ENCODE results near the gene SEC24D.

DNA sequence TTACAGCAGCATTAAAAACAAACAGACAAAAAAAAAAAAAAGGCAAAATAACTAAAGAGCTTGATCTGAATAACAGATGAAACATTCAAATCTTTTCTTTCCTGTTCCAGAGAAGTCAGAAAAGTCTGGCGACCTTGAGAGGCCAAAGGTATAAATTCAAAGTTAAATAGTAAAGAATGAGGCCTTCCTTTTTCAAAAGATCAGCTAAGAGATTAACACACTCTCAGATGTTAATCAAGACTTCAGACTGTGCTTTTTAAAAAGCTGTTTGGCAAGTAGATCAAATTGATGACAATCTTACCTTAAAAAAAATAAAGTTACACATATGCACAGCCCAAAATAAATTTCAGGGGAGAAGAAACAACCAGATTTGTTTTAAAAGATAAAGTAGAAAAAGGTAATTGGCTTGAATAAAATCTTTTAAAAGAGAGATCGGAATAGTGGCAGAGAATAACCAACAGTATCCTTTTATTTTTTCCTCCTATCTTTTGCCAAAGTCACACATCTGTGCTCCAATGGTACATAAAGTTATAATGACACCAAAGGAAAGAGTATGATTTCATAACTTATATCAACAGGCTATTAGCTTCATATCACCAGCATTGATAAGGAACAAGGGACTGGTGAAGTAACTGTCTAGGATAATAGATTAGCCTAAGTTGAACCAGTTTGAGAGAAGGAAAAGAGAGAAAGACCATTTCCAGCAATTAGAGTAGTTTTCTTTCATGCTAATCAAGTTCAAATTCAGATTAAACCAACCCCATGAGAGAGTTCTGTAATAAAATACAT is 80.3 kb downstream of the SEC24D start:
- TF ChIP-seq EZH2 (IDR thresholded peaks at IDR 0.05; ENCODE audit: borderline replicate concordance, low read depth, low read length) (no peak), SP2 (IDR thresholded peaks at IDR 0.05; ENCODE audit: extremely low read depth, low read depth, low read length, poor library complexity, severe bottlenecking) (no peak), MAX (CRISPR knock-in tag; IDR thresholded peaks at IDR 0.05) (no peak), SMAD4 (CRISPR knock-in tag; conservative IDR thresholded peaks at IDR 0.05) (no peak), ZNF639 (CRISPR knock-in tag; conservative IDR thresholded peaks at IDR 0.05 in 1 of 2, IDR thresholded peaks at IDR 0.05 in 1 of 2) (no peak), ZBTB43 (CRISPR knock-in tag; IDR thresholded peaks at IDR 0.05) (no peak), PBX2 (CRISPR knock-in tag; IDR thresholded peaks at IDR 0.05; ENCODE audit: low read depth) (no peak), PBX2 (tag; conservative IDR thresholded peaks at IDR 0.05; ENCODE audit: low read depth) (no peak), ELF4 (CRISPR knock-in tag; IDR thresholded peaks at IDR 0.05) (no peak), ZNF232 (CRISPR knock-in tag; IDR thresholded peaks at IDR 0.05) (no peak)
